ENCODE data around the gene GREB1L.

DNA sequence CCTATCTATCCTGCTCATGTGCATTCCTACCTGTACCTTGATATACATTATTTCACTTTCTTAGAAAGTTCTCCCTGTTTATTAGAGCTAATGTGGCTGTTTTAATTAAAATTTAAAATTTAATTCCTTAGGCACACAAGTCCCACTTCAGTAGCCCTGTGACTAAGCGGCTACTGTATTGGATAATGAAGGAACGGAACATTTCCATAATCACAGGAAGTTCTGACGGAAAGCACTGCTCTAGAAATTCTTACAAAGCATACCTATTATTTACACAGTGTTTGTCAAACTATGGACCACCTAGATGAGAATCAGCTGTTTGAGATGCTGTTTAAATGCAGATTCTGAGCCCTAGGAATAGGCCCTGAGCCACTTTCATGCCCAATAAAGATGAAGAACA is 13.2 kb downstream of the GREB1L start:
- TF ChIP-seq, protein P1, sequence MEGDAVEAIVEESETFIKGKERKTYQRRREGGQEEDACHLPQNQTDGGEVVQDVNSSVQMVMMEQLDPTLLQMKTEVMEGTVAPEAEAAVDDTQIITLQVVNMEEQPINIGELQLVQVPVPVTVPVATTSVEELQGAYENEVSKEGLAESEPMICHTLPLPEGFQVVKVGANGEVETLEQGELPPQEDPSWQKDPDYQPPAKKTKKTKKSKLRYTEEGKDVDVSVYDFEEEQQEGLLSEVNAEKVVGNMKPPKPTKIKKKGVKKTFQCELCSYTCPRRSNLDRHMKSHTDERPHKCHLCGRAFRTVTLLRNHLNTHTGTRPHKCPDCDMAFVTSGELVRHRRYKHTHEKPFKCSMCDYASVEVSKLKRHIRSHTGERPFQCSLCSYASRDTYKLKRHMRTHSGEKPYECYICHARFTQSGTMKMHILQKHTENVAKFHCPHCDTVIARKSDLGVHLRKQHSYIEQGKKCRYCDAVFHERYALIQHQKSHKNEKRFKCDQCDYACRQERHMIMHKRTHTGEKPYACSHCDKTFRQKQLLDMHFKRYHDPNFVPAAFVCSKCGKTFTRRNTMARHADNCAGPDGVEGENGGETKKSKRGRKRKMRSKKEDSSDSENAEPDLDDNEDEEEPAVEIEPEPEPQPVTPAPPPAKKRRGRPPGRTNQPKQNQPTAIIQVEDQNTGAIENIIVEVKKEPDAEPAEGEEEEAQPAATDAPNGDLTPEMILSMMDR (IDR thresholded peaks at IDR 0.05): no peak
- no peak for TF ChIP-seq POLR2AphosphoS5 (IDR thresholded peaks at IDR 0.05; ENCODE audit: low read depth, low read length)
- no peak for TF ChIP-seq RAD21 (IDR thresholded peaks at IDR 0.05; ENCODE audit: low read length)
- no peak for TF ChIP-seq CHD2 (IDR thresholded peaks at IDR 0.05; ENCODE audit: low read length, partially characterized antibody)
- no peak for TF ChIP-seq FOXM1 (IDR thresholded peaks at IDR 0.05; ENCODE audit: low read depth)
- no peak for TF ChIP-seq TAF1 (IDR thresholded peaks at IDR 0.05; ENCODE audit: borderline replicate concordance, low read depth, low read length)
- TF ChIP-seq EZH2phosphoT487 (IDR thresholded peaks at IDR 0.05; ENCODE audit: borderline replicate concordance, low read depth): no peak
- TF ChIP-seq, protein P2, sequence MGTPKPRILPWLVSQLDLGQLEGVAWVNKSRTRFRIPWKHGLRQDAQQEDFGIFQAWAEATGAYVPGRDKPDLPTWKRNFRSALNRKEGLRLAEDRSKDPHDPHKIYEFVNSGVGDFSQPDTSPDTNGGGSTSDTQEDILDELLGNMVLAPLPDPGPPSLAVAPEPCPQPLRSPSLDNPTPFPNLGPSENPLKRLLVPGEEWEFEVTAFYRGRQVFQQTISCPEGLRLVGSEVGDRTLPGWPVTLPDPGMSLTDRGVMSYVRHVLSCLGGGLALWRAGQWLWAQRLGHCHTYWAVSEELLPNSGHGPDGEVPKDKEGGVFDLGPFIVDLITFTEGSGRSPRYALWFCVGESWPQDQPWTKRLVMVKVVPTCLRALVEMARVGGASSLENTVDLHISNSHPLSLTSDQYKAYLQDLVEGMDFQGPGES (IDR thresholded peaks at IDR 0.05; ENCODE audit: low read depth, low read length): no peak
- TF ChIP-seq TEAD4 (IDR thresholded peaks at IDR 0.05; ENCODE audit: borderline replicate concordance, insufficient read depth): no peak
- TF ChIP-seq, protein P3, sequence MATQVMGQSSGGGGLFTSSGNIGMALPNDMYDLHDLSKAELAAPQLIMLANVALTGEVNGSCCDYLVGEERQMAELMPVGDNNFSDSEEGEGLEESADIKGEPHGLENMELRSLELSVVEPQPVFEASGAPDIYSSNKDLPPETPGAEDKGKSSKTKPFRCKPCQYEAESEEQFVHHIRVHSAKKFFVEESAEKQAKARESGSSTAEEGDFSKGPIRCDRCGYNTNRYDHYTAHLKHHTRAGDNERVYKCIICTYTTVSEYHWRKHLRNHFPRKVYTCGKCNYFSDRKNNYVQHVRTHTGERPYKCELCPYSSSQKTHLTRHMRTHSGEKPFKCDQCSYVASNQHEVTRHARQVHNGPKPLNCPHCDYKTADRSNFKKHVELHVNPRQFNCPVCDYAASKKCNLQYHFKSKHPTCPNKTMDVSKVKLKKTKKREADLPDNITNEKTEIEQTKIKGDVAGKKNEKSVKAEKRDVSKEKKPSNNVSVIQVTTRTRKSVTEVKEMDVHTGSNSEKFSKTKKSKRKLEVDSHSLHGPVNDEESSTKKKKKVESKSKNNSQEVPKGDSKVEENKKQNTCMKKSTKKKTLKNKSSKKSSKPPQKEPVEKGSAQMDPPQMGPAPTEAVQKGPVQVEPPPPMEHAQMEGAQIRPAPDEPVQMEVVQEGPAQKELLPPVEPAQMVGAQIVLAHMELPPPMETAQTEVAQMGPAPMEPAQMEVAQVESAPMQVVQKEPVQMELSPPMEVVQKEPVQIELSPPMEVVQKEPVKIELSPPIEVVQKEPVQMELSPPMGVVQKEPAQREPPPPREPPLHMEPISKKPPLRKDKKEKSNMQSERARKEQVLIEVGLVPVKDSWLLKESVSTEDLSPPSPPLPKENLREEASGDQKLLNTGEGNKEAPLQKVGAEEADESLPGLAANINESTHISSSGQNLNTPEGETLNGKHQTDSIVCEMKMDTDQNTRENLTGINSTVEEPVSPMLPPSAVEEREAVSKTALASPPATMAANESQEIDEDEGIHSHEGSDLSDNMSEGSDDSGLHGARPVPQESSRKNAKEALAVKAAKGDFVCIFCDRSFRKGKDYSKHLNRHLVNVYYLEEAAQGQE (IDR thresholded peaks at IDR 0.05; ENCODE audit: low read depth, low read length): no peak
- TF ChIP-seq RXRA (IDR thresholded peaks at IDR 0.05; ENCODE audit: borderline replicate concordance, low read depth): no peak

Measured in SK-N-SH (cell line).